ENCODE measurements around the gene CAMK4. TPM values are rescaled to one million over a fixed set of nuclear protein-coding genes. Genes with fewer than 3 reads are reported as not detected.

Gene CAMK4
- polyA plus RNA-seq, 1 donor from 2014 or later, result 16.6 TPM

DNA sequence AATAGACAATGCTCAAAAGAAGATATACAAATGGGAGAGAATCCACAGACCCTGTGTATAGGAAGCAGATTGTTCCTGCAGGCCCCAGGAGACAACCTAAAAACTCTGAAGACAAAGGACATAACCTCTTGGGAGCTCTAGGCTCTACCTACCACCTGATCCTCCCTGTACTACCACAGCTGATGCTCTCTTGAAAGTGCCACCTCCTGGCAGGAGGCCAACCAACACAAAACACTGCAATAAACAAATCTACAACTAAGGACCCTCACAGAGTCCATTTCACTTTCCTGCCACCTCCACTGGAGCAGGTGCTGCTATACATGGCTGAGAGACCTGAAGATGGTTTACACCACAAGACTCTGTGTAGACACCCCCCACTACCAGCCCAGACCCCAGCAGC is 239.1 kb downstream of the CAMK4 start:
- TF ChIP-seq SMC3 (conservative IDR thresholded peaks at IDR 0.05; ENCODE audit: poor library complexity) (no peak), POLR2AphosphoS5 (IDR thresholded peaks at IDR 0.05) (no peak), TAF1 (IDR thresholded peaks at IDR 0.05; ENCODE audit: low read depth) (no peak), EP300 (conservative IDR thresholded peaks at IDR 0.05; ENCODE audit: poor library complexity, severe bottlenecking) (no peak), MXI1 (conservative IDR thresholded peaks at IDR 0.05; ENCODE audit: poor library complexity, severe bottlenecking) (no peak), RAD21 (conservative IDR thresholded peaks at IDR 0.05) (no peak), EZH2 (IDR thresholded peaks at IDR 0.05; ENCODE audit: borderline replicate concordance, insufficient read depth, low read length, poor library complexity, severe bottlenecking) (no peak)
- TF ChIP-seq, protein P1, sequence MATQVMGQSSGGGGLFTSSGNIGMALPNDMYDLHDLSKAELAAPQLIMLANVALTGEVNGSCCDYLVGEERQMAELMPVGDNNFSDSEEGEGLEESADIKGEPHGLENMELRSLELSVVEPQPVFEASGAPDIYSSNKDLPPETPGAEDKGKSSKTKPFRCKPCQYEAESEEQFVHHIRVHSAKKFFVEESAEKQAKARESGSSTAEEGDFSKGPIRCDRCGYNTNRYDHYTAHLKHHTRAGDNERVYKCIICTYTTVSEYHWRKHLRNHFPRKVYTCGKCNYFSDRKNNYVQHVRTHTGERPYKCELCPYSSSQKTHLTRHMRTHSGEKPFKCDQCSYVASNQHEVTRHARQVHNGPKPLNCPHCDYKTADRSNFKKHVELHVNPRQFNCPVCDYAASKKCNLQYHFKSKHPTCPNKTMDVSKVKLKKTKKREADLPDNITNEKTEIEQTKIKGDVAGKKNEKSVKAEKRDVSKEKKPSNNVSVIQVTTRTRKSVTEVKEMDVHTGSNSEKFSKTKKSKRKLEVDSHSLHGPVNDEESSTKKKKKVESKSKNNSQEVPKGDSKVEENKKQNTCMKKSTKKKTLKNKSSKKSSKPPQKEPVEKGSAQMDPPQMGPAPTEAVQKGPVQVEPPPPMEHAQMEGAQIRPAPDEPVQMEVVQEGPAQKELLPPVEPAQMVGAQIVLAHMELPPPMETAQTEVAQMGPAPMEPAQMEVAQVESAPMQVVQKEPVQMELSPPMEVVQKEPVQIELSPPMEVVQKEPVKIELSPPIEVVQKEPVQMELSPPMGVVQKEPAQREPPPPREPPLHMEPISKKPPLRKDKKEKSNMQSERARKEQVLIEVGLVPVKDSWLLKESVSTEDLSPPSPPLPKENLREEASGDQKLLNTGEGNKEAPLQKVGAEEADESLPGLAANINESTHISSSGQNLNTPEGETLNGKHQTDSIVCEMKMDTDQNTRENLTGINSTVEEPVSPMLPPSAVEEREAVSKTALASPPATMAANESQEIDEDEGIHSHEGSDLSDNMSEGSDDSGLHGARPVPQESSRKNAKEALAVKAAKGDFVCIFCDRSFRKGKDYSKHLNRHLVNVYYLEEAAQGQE (IDR thresholded peaks at IDR 0.05; ENCODE audit: borderline replicate concordance), result no peak
- TF ChIP-seq, protein P2, sequence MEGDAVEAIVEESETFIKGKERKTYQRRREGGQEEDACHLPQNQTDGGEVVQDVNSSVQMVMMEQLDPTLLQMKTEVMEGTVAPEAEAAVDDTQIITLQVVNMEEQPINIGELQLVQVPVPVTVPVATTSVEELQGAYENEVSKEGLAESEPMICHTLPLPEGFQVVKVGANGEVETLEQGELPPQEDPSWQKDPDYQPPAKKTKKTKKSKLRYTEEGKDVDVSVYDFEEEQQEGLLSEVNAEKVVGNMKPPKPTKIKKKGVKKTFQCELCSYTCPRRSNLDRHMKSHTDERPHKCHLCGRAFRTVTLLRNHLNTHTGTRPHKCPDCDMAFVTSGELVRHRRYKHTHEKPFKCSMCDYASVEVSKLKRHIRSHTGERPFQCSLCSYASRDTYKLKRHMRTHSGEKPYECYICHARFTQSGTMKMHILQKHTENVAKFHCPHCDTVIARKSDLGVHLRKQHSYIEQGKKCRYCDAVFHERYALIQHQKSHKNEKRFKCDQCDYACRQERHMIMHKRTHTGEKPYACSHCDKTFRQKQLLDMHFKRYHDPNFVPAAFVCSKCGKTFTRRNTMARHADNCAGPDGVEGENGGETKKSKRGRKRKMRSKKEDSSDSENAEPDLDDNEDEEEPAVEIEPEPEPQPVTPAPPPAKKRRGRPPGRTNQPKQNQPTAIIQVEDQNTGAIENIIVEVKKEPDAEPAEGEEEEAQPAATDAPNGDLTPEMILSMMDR (IDR thresholded peaks at IDR 0.05; ENCODE audit: poor library complexity, severe bottlenecking), result no peak
- Histone ChIP-seq H3F3A (ENCODE audit: insufficient read depth, low read length, poor library complexity, severe bottlenecking) (no peaks in the 10 kb centered on the region), H2AFZ (ENCODE audit: low read depth, low read length) (no peak overlapping the region), H3K4me3 (ENCODE audit: low read length) (no peak overlapping the region), H3K9ac (ENCODE audit: low read length) (no peak overlapping the region), H3K27ac (ENCODE audit: low read length) (no peak overlapping the region), H3K79me2 (replicated peaks; ENCODE audit: insufficient read depth, low read length) (no peaks in the 10 kb centered on the region), H3K36me3 (ENCODE audit: insufficient read depth, low read length) (no peaks in the 10 kb centered on the region), H3K27me3 (ENCODE audit: insufficient read depth, low read depth, low read length) (no peaks in the 10 kb centered on the region), H3K9me3 (ENCODE audit: low read length) (no peaks in the 10 kb centered on the region), H3K9me2 (ENCODE audit: insufficient read depth, low read length) (no peaks in the 10 kb centered on the region), H3K4me2 (ENCODE audit: low read length) (no peak overlapping the region), H4K20me1 (ENCODE audit: insufficient read depth) (no peaks in the 10 kb centered on the region)

DNA sequence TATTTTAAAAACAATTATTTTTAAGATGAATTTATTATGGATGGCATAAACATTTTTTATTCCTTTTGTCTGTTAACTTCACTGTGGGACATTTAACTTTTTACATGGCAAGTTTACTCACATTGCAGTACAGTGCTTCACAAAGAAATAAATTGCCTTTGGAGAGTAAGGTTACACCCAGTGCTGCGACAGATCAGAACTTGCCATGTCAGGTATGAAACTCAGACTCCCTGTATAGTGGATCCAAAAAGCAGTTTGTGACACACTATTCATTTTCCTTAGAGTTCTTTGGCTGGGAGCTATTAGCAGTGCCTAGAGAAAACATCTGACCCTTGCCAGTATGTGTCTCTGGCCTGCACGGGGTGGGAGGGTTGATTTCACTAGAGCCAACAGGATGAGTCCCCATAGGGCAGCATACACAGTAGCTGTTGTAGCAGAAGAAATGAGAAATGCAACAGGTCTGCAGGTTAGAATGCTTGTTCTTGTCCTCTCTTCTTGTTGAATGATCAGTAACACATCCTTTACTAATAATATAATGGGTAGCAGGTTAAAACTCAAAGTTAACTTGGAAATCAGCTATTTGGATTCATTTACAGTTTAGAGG is 245.2 kb downstream of the CAMK4 start:
- H3K36me3 ChIP-seq (ENCODE audit: insufficient read depth, low read length), result no peaks in the 10 kb centered on the region
- no peak overlapping the region for H2AFZ ChIP-seq (ENCODE audit: low read depth, low read length)
- H3K9me3 ChIP-seq (ENCODE audit: low read length), result no peaks in the 10 kb centered on the region
- H4K20me1 ChIP-seq (ENCODE audit: insufficient read depth), result no peaks in the 10 kb centered on the region
- no peaks in the 10 kb centered on the region for H3K79me2 ChIP-seq (replicated peaks; ENCODE audit: insufficient read depth, low read length)
- H3F3A ChIP-seq (ENCODE audit: insufficient read depth, low read length, poor library complexity, severe bottlenecking), result no peaks in the 10 kb centered on the region
- no peaks in the 10 kb centered on the region for H3K27me3 ChIP-seq (ENCODE audit: insufficient read depth, low read depth, low read length)
- H3K9me2 ChIP-seq (ENCODE audit: insufficient read depth, low read length), result no peaks in the 10 kb centered on the region
- no peak overlapping the region for H3K27ac ChIP-seq (ENCODE audit: low read length)
- H3K4me2 ChIP-seq (ENCODE audit: low read length), result no peak overlapping the region
- H3K9ac ChIP-seq (ENCODE audit: low read length), result no peak overlapping the region
- no peak overlapping the region for H3K4me3 ChIP-seq (ENCODE audit: low read length)
- TF ChIP-seq, protein P2 (IDR thresholded peaks at IDR 0.05; ENCODE audit: poor library complexity, severe bottlenecking), result no peak
- TF ChIP-seq EP300 (conservative IDR thresholded peaks at IDR 0.05; ENCODE audit: poor library complexity, severe bottlenecking), result no peak
- no peak for TF ChIP-seq EZH2 (IDR thresholded peaks at IDR 0.05; ENCODE audit: borderline replicate concordance, insufficient read depth, low read length, poor library complexity, severe bottlenecking)
- TF ChIP-seq MXI1 (conservative IDR thresholded peaks at IDR 0.05; ENCODE audit: poor library complexity, severe bottlenecking), result no peak
- no peak for TF ChIP-seq RAD21 (conservative IDR thresholded peaks at IDR 0.05)
- no peak for TF ChIP-seq POLR2AphosphoS5 (IDR thresholded peaks at IDR 0.05)
- TF ChIP-seq TAF1 (IDR thresholded peaks at IDR 0.05; ENCODE audit: low read depth), result no peak
- TF ChIP-seq, protein P1 (IDR thresholded peaks at IDR 0.05; ENCODE audit: borderline replicate concordance), result no peak

All from neural cell (in vitro differentiated cells).